SKM-1 treated with dmso at 0.1 percent for 144 hours (cell line): ENCODE measurements around the gene AP3B2.

Experiments used
- DNase-seq: peaks from one replicate; lab custom pipeline; 2025; ENCODE audit not compliant: unreplicated experiment; lab: John Stamatoyannopoulos, UW

The AP3B2 gene

GRCh38 chr15:82697735-82698407, 11.8 kb downstream of the AP3B2 start:
- no peak for DNase-seq

GRCh38 chr15:82692171-82692570, 17.5 kb downstream of the AP3B2 start:
- DNase-seq = no peak

- no peak for DNase-seq
These were observed 20.5 kb downstream of the AP3B2 start for GRCh38 chr15:82689147-82689546.

- DNase-seq = no peak
These were observed 21.0 kb downstream of the AP3B2 start for GRCh38 chr15:82688691-82689090.

- DNase-seq = no peak
These were observed 28.3 kb downstream of the AP3B2 start for GRCh38 chr15:82681371-82681770.

GRCh38 chr15:82680200-82681102, 29.2 kb downstream of the AP3B2 start:
- DNase-seq = no peak

- DNase-seq = no peak
These were observed 30.0 kb downstream of the AP3B2 start for GRCh38 chr15:82679626-82680199.

GRCh38 chr15:82677720-82678323, 31.9 kb downstream of the AP3B2 start:
- DNase-seq = no peak

GRCh38 chr15:82674873-82675272, 34.8 kb downstream of the AP3B2 start:
- no peak for DNase-seq

GRCh38 chr15:82670699-82671098, 39.0 kb downstream of the AP3B2 start:
- no peak for DNase-seq

GRCh38 chr15:82666606-82667005, 43.1 kb downstream of the AP3B2 start:
- DNase-seq = no peak

GRCh38 chr15:82664021-82664420, 45.7 kb downstream of the AP3B2 start:
- DNase-seq = no peak

GRCh38 chr15:82663186-82663600, 46.5 kb downstream of the AP3B2 start:
- DNase-seq = no peak

- no peak for DNase-seq
These were observed 47.0 kb downstream of the AP3B2 start for GRCh38 chr15:82662641-82663040.

- no peak for DNase-seq
These were observed 49.3 kb downstream of the AP3B2 start for GRCh38 chr15:82660378-82660777.

GRCh38 chr15:82656641-82657266, 52.9 kb downstream of the AP3B2 start:
- DNase-seq = no peak

- DNase-seq = no peak
These were observed 54.1 kb downstream of the AP3B2 start for GRCh38 chr15:82655606-82656005.

- no peak for DNase-seq
These were observed 56.0 kb downstream of the AP3B2 start for GRCh38 chr15:82653483-82654168.

- DNase-seq = no peak
These were observed 58.0 kb downstream of the AP3B2 start for GRCh38 chr15:82651708-82652107.

- DNase-seq = no peak
These were observed 59.5 kb downstream of the AP3B2 start for GRCh38 chr15:82650046-82650670.
